SHP77 treated with DMSO at 0.1 percent for 48 hours (cell line): ENCODE measurements around the gene ADAMTS19.
"Not testable (repeated sequence)": the region's sequence is repeated elsewhere in the genome, so short reads cannot be mapped to it uniquely, and the experiment has no call there.

Experiments
- DNase-seq: peaks from one replicate; lab custom pipeline; 2025; lab: John Stamatoyannopoulos, UW

The ADAMTS19 gene

GRCh38 chr5:129601576-129601975 is 141.5 kb downstream of the ADAMTS19 start:
- DNase-seq, result no peak

- DNase-seq, result no peak
Measured at GRCh38 chr5:129608350-129608749, 148.3 kb downstream of the ADAMTS19 start.

- DNase-seq, result no peak
Measured at GRCh38 chr5:129609710-129610109, 149.6 kb downstream of the ADAMTS19 start.

DNA sequence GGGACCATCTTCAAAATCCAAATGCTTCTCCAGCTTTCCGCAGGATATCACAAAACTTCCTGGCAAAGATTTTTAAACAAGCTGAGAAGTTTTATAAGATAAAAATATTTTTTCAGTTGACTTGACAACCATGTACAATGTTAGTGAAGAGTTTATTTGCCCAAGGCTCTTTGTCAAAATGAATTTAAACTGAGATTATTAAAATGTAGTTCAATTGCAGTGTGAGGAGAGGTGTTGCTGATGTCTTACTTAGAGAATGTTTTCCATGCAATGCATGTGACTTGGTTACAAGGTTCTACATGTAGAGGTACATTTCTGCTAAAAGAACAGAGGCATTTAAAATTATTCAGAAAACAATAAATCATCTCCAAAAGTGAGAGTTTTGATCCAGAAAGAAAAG is 156.4 kb downstream of the ADAMTS19 start:
- no peak for DNase-seq

- DNase-seq, result no peak
Measured at GRCh38 chr5:129617206-129617605, 157.1 kb downstream of the ADAMTS19 start.

DNA sequence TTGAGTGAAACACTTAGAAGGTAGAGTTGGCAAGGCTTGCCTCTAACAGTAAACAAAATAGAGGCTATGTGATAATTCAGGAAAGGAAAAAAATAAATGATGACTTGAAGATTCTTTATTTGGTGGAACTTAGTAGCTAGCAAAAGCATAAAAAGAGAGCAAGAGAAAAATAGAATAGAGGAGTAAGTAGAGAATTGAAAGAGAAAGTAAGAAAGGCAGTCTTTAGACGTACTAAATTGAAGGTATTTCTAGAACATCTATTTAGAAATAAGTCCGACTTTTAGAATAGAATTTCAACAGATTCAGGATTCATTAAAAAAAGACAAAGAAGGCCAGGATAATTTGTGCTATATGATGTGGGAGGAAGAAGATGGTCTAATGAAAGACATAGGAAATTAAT is 159.7 kb downstream of the ADAMTS19 start:
- DNase-seq, result no peak

- DNase-seq, result no peak
Measured at GRCh38 chr5:129622531-129622930, 162.4 kb downstream of the ADAMTS19 start.

- DNase-seq, result no peak
Measured at GRCh38 chr5:129629575-129629974, 169.5 kb downstream of the ADAMTS19 start.

- no peak for DNase-seq
Measured at GRCh38 chr5:129630101-129630500, 170.0 kb downstream of the ADAMTS19 start.

DNA sequence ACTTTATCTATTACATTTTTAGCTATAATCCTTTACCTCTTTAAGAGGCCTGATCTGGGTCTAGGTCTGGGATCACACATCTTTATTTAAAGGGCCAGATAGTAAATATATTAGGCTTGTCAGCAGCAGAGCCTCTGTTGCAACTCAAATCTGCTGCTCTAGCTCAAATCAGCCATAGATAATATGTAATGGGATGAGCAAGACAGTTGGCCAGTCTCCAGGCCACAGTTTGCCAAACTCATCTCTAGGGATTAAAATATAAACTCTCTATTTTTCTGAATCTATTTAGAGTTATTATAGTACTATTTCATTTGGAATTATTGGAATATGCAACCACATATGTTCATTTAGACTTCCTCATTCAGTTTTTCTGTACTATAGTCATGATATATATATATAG is 171.9 kb downstream of the ADAMTS19 start:
- no peak for DNase-seq

DNA sequence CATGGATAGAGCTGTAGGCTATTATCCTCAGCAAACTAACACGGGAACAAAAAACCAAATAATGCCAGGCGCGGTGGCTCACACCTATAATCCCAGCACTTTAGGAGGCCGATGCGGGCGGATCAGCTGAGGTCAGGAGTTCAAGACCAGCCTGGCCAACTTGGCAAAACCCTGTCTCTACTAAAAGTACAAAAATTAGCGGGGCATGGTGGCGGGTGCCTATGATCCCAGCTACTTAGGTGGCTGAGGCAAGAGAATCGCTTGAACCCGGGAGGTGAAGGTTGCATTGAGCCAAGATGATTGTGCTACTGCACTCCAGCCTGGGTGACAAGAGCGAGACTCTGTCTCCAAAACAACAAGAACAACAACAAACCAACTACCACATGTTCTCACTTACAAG is 177.4 kb downstream of the ADAMTS19 start:
- not testable (repeated sequence) for DNase-seq

DNA sequence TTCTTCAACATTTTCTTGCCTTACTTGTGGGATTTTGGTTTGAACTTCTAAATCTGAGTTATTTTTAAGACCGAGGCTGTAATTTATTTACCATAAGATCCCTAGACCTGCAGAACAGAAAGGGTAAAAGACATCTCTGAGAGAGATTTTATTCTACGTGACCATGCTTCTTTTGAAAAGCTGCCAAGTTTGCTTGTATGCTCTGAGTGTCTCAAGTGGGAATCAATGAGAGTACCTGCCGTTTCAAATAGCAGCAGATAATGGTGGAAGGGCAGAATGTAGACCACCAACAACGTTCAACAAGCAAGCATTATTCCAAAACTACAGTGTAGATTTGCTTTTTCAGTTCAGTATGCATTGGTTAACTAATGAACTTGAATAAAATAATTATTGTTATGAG is 179.2 kb downstream of the ADAMTS19 start:
- no peak for DNase-seq

DNA sequence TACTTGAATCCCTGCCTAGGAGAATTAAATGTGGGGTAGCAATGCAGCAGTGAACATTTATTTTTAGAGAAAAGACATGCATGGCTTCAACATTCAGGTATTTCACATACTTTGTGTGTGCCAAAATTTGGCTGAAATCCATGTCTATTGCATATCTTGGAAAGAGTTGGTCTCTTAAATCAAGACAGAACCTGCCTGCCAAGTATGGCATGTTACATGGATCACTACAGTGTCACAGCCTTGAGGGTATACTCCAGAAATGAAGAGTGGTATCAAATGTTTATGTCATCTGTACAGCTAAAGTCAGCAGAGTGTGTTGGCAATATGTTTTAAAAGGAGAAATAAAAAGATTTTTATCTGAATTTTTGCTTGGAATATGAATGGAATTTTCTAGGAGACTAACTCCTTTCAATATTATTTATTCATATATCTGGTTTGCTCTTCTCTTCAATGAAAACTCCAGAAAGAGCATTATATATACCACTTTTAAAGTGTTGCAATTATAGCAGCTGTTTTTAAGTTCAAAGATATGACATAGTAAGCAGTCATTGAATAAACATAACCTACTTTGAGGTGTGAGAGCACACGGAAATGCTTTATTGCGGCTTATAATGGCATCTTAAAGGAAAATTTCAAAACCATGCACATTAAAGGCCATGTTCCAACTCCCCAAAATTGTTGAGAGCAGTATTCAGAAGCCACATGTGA is 192.4 kb downstream of the ADAMTS19 start:
- no peak for DNase-seq

DNA sequence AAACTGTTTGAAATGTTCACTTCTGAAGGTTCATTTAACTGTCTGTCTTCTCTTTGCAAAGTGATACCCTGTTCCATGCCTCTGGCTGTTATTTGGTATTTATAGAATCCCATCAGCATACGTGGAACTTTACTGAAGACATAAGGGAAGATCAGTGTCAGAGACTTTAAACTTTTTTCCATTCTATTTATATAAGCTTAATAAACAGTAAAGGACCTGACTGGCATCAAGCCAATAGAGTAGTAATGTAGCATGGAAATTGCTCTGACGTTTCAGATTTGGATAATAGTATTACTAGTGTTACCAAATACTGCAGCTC is 192.9 kb downstream of the ADAMTS19 start:
- DNase-seq, result no peak

GRCh38 chr5:129653442-129653841 is 193.3 kb downstream of the ADAMTS19 start:
- no peak for DNase-seq

- DNase-seq, result no peak
Measured at GRCh38 chr5:129656952-129657351, 196.9 kb downstream of the ADAMTS19 start.

DNA sequence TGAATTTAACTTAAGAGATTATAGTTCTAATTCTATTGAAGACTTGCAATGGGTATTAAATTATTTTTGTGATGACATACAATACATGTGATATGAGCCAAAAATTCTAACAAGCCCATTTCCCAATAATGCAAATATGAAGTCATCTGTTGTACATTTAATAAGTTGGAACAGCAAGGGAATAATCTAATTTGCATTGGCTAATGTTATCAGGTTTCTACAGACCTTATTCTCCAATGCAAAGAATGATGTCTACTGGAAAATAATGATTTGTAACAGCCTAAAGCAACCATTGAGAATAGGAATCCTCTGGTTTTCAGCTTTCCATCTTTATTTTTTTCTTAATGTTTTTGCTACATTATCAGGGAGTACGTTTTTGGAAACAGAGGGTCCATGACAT is 198.7 kb downstream of the ADAMTS19 start:
- no peak for DNase-seq

DNA sequence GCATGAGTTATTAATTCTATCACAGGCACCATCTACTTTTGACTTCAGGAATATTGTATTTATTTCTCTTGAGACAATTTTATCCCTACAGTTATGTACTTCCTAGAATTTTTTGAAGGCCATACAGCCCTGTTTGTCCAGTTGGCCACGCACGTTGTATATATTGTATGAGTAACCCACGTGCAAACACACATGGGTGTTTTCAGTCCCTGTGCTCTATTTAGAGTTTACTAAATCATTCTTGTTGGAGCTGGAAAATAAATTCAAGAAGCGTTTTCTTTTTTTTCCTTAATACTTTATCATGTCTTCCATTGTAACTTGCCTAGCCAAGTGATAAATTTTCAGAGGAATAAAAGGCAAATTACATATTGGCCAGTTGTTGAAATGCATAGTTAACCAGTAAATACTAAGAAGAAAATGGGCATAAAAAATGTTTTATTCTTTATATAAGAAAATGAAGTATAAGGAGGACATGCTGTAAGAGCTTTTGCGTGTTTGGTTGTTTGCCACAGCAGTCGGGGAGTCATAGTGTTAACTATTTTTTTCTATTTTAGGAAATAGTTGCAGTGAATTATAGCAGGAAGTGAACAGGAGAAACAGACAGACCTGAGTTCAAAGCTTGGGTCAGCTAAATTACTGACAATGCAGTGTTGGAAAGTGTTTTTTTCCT is 201.4 kb downstream of the ADAMTS19 start:
- no peak for DNase-seq

GRCh38 chr5:129664336-129664937 is 204.3 kb downstream of the ADAMTS19 start:
- DNase-seq, result no peak

GRCh38 chr5:129670957-129671500 is 210.9 kb downstream of the ADAMTS19 start:
- DNase-seq, result no peak

DNA sequence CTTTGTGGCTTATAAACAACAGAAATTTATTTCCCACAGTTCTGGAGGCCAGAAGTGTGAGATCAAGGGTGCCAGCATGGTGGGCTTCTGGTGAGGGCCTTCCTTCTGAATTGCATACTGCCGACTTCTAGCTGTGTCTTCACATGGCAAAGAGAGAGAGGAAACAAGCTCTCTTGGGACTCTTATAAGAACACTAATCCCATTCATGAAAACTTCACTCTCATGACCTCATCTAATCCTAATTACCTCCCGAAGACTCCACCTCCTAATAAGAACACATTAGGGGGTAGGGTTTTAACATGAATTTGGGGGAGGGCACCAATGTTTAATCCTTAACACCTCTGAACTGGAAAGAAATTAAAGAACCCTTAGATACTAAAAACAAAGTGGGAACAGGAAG is 211.9 kb downstream of the ADAMTS19 start:
- DNase-seq, result no peak

- no peak for DNase-seq
Measured at GRCh38 chr5:129679671-129680070, 219.6 kb downstream of the ADAMTS19 start.

- DNase-seq, result no peak
Measured at GRCh38 chr5:129687941-129688340, 227.8 kb downstream of the ADAMTS19 start.
